Uterus (tissue), 2 donors: Measurements from ENCODE around the gene CAAP1.

Experiments
- POLR2A ChIP-seq, 2 donors: fragments of 450-650 bp; IDR thresholded peaks; one replicate each; pipeline ENCODE4 v1.6.1; 2016; ENCODE audit warnings: antibody characterized with exemption in 2 of 2, mild to moderate bottlenecking in 1 of 2, moderate library complexity in 1 of 2
- TF ChIP-seq, protein P1 (sequence below), 4 experiments: fragments of 200-600 bp in 2 of 4; fragments of 450-650 bp in 2 of 4; sonication (generic) in 2 of 4; IDR thresholded peaks; one replicate each; pipeline ENCODE4 v1.5.1; 2016 to 2019; ENCODE audit warnings: antibody characterized with exemption in 4 of 4, mild to moderate bottlenecking in 2 of 4, moderate library complexity in 1 of 4

DNA sequence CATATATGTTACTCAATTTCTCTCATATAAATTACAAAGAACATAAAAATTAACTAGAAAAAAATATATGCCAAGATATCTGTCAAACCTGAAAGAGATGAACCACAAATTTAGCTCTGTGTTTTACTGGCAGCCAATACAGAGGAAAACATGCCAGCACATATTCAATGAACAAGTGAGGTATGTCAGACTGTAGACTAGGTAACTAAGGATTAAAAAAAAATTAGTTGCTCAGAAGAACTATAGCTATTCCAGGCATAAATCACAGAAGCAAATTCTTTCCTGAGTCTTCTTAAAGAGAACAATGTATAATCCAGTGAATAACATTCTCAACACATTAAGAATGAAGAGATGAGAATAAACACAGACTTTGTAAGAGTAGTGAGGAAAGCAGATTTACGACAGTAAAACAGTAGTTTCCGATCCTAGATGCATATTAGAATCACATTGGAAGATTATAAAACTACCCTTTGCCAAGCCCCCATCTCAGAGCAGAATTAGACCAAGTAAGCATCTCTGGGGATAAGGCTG is 20.6 kb upstream of the CAAP1 start:
- TF ChIP-seq, protein P1, sequence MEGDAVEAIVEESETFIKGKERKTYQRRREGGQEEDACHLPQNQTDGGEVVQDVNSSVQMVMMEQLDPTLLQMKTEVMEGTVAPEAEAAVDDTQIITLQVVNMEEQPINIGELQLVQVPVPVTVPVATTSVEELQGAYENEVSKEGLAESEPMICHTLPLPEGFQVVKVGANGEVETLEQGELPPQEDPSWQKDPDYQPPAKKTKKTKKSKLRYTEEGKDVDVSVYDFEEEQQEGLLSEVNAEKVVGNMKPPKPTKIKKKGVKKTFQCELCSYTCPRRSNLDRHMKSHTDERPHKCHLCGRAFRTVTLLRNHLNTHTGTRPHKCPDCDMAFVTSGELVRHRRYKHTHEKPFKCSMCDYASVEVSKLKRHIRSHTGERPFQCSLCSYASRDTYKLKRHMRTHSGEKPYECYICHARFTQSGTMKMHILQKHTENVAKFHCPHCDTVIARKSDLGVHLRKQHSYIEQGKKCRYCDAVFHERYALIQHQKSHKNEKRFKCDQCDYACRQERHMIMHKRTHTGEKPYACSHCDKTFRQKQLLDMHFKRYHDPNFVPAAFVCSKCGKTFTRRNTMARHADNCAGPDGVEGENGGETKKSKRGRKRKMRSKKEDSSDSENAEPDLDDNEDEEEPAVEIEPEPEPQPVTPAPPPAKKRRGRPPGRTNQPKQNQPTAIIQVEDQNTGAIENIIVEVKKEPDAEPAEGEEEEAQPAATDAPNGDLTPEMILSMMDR (IDR thresholded peaks at IDR 0.05) = no peak
- no peak for TF ChIP-seq POLR2A (IDR thresholded peaks at IDR 0.05)
